HG03039 (cell line): ENCODE results near the gene ADRA1B.

ENCODE experiments used
- ATAC-seq: cut with Tn5 transposase; IDR thresholded peaks from one replicate; pipeline ENCODE4 v1.9.1; 2021; ENCODE audit warnings: mild to moderate bottlenecking, moderate library complexity; ENCODE audit not compliant: unreplicated experiment

The ADRA1B gene

DNA sequence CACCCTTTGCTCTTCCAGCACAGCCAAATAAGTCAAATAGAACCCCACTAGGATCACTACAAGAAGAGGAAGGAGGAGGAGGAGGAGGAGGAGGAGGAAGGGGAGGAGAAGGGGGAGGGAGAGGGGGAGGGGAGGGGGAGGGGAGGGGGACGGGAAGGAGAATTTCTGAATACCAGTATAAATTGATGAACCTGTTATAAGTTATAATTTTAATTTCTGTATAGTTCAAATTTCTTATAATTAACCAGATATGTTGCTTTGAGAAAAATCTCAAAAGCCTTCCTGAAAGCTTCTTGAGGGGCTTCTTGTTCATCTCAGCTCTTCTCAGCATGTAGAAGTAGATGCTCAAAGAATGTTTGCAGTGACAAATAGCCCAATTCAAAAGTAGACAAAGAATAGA is 15.0 kb upstream of the ADRA1B start:
- ATAC-seq, result no peak

DNA sequence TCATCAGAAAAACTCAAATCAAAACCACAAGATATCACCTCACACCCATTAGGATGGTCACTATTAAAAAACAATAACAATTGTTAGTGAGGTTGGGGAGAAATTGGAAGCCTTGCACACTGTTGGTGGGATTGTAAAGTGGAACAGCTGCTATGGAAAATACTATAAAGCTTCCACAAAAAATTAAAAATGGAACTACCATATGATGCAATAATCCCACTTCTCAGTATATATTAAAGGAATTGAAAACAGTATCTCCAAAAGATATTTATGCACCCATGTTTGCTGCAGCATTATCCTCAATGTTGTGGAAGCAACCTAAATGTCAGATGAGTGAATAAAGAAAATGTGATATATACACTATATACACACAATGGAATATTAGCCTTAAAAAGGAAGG is 14.5 kb upstream of the ADRA1B start:
- no peak for ATAC-seq

GRCh38 chr5:159902444-159903121 is 13.7 kb upstream of the ADRA1B start:
- ATAC-seq, result no peak

- no peak for ATAC-seq
Measured at GRCh38 chr5:159903131-159903530, 13.2 kb upstream of the ADRA1B start.

DNA sequence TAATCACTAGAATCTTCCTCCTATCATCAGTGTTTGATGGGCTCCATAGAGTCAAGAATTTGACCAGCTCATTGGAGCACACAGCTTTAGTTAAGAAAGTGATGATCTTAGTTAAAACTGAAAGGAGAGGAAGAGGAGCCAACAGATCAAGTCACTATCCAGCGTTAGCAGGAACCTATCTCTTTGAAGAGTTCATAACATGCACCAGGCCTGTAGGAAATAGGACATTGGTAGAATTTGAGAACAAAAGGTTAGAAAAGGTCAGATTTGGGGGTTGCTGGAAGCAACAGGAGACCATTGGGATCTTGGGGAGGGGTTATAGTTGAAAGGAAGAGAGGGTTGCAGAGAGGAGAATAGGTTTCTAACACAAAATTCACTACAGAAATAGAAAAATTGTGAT is 11.4 kb upstream of the ADRA1B start:
- ATAC-seq, result no peak

DNA sequence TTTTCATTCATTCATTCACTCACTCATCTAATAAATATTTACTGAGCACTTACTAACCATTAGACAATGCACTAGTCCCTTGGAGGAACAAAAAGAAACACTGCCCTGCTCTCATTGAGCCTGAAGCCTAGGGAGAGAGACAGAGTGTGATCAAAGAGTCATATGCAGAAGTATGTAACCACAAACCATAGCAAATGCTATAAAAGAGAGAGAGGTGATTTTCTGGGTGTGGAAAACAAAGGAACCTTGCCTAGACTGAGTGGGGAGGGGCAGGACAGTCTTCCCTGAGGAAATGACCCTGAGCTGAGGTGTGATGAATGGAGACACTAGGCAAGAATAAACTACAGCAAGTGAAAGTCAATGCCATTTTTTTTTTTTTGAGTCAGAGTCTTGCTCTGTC is 10.8 kb upstream of the ADRA1B start:
- ATAC-seq, result no peak

- no peak for ATAC-seq
Measured at GRCh38 chr5:159906463-159906862, 9.8 kb upstream of the ADRA1B start.

DNA sequence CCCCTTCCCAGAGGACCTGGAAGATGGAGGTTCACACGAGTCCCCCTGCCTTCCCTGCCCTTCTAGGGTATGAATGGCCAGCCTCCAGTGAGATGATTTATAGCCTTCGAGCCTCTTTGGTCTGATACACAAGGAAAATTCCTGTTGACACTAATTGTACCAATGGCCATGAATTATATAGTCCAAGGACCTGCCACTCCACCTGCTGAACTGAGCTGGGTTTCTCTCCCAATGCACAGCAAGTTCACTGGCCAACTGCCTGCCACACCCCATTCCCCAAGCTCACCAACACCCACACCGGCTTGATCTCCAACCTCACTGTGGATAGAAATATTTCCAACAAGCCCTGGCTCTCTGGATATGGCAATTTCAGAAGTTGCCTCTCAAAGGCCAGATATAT is 9.3 kb upstream of the ADRA1B start:
- no peak for ATAC-seq

DNA sequence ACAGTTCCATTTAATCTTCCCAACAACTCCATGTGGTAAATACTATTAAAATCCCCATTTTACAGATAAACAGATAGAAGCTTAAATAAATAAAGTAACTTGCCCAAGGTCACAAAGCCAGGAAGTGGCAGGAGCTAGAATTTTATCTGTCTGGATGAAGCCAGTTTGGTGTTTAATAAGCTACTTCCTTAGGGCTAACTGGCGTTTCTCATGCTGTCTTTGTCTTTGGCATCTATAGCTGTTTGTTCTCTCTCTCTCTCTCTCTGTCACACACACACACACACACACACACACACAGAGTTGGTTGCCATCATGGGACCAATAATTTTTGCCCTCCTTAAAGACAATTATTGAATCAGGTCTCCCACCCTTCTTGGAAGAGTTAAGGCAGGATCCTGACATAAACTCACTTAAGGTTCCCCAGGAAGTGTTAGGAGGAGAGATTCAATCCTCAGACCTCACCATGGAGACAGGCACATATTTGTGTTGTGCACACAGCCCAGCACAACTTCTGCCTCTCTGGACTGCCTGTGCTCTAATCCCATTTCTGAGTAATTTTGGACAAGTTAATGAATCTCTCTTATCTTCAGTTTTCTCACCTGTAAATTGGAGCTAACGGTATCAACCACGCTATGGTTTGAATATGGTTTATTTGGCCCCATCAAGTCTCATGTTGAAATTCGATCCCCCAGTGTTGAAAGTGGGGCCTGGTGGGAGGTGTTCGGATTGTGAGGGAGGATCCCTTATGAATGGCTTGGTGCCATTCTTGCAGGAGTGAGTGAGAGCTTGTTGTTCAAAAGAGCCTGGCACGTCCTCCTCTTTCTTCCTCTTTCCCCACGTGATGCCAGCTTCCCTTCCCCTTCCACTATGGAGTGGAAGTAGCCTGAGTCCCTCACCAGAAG is 8.3 kb upstream of the ADRA1B start:
- ATAC-seq, result no peak

- no peak for ATAC-seq
Measured at GRCh38 chr5:159908591-159908940, 7.7 kb upstream of the ADRA1B start.

- ATAC-seq, result no peak
Measured at GRCh38 chr5:159909126-159909525, 7.2 kb upstream of the ADRA1B start.

- ATAC-seq, result no peak
Measured at GRCh38 chr5:159910207-159910842, 6.0 kb upstream of the ADRA1B start.

DNA sequence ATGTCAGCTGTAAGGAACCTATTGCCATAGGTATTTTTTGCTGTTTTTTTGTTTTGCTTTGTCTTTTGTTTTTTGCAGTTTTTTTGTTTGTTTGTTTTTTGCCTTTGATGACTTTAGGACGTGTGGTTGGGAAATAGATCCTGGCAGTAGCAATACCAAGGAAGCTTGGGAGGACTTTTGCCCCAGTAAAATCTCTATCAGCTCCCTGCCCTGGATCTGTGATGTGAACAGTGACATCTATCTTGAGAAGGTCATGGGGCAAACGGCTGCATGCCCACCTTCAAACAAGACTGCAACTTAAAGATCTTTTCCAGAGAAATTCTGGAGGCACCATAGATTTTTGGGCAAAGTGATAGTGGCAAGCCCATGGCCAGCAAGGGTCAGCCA is 5.4 kb upstream of the ADRA1B start:
- no peak for ATAC-seq

DNA sequence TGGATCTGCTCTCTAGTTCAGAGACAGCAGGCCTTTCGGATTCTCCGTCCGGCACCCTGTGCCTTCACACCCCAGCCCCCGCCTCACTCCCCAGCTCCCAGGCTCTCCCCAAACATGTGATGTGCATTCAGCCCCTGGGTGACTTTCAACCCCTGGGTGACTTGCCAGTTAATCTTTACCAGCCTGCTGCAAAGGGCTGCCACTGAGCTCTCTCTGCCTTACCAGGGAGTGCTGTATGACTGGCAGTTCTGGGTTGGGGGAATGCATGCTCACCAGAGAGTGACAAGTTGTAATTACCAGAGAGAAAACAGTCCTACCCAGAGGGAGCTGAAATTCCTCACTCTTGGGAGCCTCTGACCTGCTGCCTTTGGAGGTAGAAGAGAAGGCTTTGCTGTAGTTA is 4.9 kb upstream of the ADRA1B start:
- ATAC-seq, result no peak

DNA sequence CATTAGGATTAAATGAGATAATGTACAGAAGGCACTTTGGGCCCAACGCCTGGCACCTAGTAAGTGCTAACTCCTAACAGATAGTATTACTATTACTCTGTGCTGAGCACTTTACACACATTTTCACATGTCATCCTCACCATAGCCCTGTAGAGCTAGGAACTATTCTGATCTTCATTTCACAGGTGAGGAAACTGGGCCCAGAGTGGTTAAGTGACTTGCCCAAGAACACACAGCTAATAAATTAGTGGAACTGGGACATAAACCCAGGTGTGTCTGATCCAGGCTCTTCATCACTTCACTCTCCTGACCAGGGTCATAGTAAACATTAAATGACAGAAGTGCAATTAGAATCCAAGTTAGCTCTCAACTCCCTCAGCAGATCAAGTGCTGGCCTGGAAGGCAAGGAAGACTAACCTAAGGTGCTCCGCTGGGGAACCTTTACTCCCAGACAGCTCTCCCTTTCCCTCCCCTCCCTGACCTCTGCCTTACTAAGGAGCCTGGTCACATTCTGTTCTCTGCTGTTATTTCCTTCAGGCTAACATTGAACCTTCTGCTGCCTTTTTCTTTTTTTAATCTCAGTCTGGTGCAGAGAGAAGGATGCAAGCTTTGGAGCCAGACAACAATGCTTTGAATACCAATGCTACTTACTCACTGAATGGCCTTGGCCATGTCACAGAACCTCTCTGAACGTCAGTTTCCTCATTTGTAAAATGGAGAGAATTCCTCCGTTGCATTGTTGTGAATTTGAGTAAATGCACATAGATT is 4.1 kb upstream of the ADRA1B start:
- ATAC-seq, result no peak

DNA sequence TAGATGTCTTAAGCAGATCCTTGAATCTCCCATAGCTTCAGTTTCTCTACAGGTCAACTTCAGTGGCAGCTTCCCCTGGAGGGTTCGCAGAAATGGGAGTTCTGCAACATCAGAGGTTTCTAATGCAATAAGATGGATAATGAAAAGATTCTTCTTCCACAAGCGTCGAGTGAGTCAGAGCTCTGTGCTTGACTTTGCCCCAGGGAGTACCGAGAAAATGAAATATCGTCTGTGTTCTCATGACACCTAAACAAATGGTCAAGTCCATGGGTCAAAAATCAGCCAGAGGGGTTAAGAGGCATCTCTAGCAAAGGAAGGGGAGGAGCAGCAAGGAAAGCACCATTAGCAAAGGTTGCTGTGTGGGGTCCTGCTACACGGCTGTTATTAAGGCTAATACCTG is 3.2 kb upstream of the ADRA1B start:
- ATAC-seq, result no peak

DNA sequence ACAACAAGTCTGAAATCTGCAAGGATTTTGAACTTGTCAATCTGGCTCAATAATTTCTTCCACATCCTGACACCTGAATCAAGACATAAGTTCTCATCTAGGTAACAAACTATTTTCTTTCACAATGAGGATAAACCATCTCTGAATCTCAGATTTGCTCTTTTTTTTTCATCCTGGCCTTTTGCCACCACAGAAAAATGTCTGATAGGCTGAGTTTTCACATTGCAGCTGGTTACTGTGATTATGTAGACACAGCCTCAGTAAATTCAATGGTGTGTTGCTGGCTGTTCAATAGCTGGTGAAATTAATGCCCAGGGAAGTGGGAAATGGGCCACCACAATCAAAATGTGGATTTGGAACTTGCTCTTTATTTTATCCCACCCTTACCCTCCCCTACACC is 2.8 kb upstream of the ADRA1B start:
- ATAC-seq, result no peak

- ATAC-seq, result no peak
Measured at GRCh38 chr5:159916841-159917761, 819 bp downstream of the ADRA1B start.

GRCh38 chr5:159917994-159918393 is 1.7 kb downstream of the ADRA1B start:
- ATAC-seq, result no peak

GRCh38 chr5:159921721-159922120 is 5.4 kb downstream of the ADRA1B start:
- ATAC-seq, result no peak
